HG02973 (cell line): ENCODE results near the gene MSH5.
A peak's percentile ranks its signal among the peaks of the same experiment; 100 is the strongest.
"Not testable (repeated sequence)": the region's sequence is repeated elsewhere in the genome, so short reads cannot be mapped to it uniquely, and the experiment has no call there.

Source experiments
- ATAC-seq: cut with Tn5 transposase; IDR thresholded peaks from one replicate; pipeline ENCODE4 v1.9.1; 2021; ENCODE audit warnings: moderate library complexity; ENCODE audit not compliant: unreplicated experiment

Gene MSH5

DNA sequence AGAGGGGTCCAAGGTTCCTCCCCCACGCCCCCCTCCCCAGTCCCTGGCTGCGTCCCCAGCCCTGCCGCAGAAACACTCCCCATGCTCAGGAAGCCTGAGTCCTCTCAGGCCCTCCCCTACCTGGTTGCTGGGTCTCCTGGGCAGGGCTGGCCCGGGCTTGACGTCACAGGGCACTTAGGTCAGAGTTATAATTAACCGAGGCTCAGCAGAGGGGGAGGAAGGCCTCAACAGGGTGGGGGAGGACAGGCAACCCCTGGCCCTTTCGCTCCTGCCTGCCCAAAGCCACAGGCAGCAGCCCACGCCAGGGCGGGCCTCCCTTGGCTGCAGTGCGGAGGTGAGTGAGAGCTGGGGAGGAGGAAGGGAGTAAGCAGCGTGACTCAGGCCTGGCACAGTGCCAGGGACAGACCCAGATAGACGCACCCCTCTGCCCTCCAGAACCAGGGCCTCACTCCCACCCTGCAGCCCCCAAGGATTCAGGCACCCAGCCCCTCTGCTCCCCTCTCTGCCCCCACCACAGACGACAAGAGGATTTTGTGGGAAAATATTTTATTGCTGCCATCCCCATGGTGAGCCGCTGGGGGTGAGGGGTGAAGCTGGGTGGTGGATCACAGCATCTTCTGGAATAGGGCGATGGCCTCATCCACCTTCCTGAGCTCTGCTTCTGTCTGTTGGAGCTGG is 37.3 kb downstream of the MSH5 start, which contains the start of gene VWA7:
Gene VWA7, minus strand, starts transcription at position 340 of the 678 bp plus-strand sequence. CDS start 549 bp downstream, outside the sequence.
- peak; percentile 48 for ATAC-seq

DNA sequence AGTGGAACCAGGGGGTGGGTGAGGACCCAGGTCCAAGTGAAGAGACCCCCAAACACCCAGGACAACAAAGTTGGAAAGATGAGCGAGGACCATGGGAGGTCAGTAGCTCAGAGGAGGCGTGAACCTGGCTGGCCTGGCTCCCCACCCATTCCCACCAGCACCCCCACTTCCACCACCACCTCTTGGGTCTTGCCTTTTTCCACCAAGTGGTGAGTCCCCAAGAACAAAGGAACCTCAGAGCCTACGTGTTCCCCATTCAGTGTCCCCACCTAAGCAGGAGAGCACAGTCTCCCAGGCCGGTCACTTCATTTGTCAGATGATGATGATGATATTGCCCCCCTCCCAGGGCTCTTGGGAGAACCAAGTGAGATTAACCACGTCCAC is 37.9 kb downstream of the MSH5 start:
- no peak for ATAC-seq

DNA sequence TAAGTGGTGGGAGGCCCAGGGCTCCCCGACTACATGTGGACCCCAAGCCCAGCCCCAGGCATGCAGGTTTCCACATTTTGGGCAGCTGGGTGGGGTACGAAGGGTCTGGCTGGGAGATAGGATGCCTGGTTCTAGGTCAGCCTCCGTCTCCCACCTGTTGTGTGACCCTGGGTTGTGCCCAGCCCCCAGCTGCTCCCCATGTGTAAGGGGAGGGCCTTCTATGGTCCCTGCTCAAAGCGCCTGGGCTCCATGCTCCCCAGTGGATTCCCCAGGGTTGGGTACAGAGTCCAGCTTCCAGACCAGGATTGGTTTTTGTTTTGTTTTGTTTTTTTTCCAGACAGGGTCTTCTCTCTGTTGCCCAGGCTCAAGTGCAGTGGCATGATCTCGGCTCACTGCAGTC is 38.4 kb downstream of the MSH5 start:
- ATAC-seq = no peak

- ATAC-seq = no peak
These were observed 39.4 kb downstream of the MSH5 start for GRCh38 chr6:31778999-31779885.

- no peak for ATAC-seq
These were observed 40.1 kb downstream of the MSH5 start for GRCh38 chr6:31779908-31780307.

DNA sequence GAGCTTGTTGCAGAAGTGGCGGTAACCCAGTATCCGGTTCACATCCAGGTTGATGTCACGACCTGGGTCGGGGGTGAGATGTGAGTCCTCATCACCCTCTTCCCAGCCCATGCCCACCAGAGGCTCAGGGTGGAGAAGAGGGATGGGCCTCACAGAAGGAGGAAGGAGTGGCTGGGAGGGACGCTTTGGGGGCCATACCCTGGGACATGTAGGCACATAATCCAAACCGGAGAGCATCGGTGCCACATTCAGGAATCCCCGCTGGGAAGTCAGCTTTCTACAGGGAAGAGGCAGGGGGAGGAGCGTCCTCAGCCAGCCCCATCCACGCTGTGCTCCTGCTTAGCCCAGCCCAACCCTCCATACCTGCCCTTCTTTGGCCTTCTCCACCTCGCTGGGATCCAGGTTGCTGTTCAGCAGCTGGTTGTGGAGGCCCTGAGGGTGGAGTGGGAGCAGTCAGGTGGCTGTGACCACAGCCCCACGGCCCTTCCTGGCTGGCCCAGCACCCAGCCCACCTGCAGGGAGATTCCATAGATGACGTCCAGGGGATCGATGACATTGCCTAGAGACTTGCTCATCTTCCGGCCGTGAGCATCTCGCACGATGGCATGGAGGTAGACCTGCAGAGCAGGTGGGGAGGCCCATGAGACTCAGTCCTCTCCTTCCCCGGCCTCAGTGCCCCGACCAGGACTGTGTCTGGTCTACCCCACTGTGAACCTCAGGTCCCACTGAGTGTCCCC is 40.9 kb downstream of the MSH5 start:
- no peak for ATAC-seq

DNA sequence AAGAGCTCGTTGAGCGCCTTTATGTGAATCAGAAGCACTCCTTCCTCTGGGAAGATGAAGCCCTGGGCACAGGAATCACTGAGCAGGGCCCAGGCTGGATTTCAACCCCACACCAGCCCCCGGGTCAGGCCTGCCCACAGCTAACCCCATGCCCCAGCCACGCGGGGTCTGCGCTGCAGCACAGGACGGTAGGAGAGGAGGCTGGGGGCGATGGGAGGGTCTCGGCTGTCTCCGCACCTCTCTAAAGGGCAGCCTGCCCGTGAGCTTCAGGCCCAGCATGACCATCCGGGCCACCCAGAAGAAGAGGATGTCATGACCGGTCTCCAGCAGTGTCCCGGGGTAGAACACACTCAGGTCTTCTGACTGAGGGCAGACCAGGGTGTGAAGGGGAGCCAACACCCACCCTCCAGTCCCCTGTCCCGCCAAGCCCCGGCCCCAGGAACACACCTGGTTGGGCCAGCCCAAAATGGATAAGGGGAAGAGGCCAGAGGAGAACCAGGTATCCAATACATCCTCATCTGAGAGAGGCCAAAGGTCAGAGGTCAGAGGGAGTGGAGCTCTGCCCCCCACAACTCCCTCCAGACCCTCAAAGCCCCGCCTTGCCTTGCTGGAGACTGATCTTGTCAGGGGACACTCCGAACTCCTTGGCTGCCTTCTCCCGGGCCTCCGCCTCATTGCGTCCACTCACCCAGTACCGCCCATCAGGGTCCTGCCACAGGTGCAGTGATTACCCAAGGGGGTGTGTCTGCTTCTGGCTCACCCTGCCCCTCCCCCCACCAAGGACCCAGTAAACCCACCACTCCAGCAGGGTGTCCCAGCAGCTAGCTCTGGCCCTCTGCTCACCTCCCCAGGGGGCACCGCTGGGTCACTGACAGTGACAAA is 41.7 kb downstream of the MSH5 start:
- ATAC-seq = no peak

GRCh38 chr6:31782126-31782855 is 42.5 kb downstream of the MSH5 start:
- ATAC-seq = no peak

- no peak for ATAC-seq
These were observed 44.5 kb downstream of the MSH5 start for GRCh38 chr6:31784098-31784925.

- ATAC-seq = no peak
These were observed 45.7 kb downstream of the MSH5 start for GRCh38 chr6:31785475-31785874.

DNA sequence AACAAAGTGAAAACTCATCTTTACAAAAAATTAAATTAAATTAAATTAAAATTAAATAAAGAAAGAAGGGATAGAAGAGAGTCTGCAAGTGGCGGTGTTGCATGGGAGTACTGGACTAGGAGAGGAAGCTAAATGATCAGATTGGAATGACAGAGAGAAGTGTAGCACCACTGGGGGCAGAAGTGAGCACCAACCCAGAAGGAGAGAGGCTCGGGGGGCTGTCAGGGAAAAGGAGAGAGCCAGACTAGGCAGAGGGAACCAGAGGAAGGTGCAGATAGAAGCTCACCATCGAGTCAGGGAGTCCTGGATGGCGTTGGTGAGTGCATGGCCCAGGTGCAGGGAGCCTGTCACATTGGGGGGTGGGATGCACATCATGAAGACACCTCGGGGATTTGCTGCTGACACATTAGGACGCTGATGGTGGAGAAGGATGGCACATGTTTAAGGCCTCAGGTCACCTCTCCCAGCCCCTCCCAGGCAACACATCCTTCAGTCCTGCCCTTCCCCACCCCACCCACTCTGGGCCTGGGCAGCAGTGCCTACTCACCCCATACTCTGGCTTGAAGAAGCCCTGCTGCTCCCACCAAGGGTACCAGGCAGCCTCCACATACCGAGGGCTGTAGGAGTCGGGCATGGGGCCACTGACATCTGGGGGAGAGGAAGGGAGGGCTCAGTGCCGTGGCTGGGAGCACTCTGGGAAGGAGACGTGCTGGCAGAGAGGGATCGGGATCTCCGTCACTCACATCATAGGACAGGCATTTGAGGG is 51.7 kb downstream of the MSH5 start:
- no peak for ATAC-seq

DNA sequence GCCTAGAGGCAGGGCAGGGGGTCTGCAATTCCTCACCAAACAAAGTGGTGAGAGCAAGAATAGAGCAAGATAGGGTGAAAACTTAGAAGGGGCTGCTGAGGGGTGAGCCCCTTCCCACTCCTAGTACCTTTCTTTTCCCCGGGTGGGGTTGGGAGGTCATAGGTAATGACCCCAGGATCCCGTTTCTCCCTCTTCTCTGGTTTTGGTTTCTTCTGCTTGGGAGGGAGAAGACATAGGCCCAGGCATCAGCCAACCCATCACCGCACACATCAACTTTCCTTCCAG is 52.2 kb downstream of the MSH5 start:
- no peak for ATAC-seq

GRCh38 chr6:31792761-31793171 is 53.0 kb downstream of the MSH5 start:
- no peak for ATAC-seq

DNA sequence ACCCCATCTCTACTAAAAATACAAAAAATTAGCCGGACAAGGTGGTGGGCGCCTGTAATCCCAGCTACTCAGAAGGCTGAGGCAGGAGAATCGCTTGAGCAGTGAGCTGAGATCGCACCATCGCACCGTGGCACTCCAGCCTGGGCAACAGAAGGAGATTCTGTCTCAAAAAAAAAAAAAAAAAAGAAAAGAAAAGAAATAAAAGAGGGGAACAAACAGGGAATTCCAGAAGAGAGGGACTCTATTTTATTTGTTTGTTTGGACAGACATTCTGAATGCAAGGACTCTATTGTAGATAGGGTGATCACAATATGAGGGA is 54.1 kb downstream of the MSH5 start:
- not testable (repeated sequence) for ATAC-seq

DNA sequence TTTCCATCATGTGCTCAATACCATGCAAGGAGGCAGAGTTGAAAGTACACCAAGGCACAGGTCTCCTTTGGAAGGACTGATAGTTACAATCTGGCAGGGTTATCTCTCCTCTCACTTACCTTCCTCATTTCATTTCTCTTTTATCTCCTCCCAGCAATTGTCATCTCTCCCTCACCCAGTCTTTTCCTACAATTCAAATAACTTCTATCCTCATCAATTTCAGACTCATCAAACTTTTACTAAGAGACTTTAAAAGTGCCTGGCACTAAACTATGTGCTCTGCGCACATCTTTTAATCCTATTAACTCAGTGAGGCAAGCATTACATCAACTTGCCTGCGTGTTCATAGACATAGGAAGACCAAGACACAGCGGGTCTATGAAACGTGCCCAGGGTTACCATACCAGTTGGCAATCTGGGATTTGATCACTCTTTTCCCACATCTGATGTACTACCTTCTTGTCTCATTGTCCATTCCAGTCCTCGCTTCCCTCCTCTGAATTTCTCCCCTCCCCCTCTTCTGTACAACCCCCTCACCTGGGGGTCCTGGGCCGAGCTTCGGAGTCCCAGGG is 54.6 kb downstream of the MSH5 start:
- no peak for ATAC-seq

- no peak for ATAC-seq
These were observed 55.2 kb downstream of the MSH5 start for GRCh38 chr6:31794866-31795615.

DNA sequence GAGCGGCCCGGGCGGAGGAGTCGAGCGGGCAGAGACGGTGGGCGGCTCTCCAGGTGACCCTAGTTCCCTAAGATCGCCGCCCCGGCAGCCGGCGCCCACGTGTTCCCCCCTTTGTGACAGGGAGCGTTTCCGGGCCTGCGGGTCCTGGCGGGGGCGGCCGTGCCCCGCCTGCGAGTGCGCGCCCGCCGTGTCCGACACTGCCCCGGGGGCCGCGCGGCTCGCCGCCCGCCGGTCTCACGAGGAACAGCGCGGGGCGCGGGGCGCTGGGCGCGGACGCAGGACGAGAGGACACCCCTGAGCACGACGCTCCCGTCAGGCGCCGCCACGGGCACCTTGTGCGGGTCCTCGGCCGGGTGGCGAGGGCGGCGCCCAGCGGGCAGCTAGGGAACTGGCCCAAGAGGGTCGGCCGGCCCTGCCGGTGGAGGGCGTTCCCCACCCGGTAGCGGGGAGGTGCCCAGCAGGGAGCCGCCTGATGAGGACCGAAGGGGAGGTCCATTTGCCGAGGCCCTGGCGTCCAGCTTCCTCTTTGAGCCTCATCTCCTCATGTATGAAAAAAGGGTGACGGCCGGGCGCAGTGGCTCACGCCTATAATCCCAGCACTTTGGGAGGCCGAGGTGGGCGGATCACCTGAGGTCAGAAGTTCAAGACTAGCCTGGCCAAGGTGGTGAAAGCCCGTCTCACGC is 56.0 kb downstream of the MSH5 start, which contains the start of gene VARS1:
Gene VARS1, minus strand, starts transcription at position 137 of the 683 bp plus-strand sequence. CDS start 535 bp downstream, outside the sequence.
- peak; percentile 65 for ATAC-seq
